ENCODE measurements around the gene TENM4.

DNA sequence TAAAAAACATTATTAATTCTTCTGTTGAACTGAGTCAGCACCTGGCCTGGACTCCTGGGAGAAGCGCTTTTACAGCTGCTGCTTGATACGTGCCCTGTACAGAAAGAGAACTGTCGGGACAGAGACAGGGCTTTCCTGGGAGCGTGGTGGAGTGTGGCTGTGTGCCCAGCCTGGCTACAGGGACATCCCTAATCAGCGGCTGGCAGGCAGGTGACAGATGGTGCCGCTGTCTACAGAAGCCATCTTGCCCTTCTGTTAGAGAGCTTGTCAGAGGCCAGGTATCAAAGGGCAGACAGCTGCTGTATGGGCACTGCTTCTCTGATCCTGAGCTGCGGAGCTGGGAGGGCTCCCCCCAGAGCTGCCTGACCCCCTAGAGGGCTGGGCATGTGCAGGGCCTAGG lies 361.8 kb downstream of the TENM4 start:
- TF ChIP-seq SP1 (IDR thresholded peaks at IDR 0.05), result no peak
- no peak for TF ChIP-seq FOXM1 (IDR thresholded peaks at IDR 0.05; ENCODE audit: borderline replicate concordance)
- TF ChIP-seq ARNT (IDR thresholded peaks at IDR 0.05), result no peak
- no peak for TF ChIP-seq SUZ12 (IDR thresholded peaks at IDR 0.05)
- no peak for TF ChIP-seq NFRKB (IDR thresholded peaks at IDR 0.05)
- no peak for TF ChIP-seq CTBP1 (IDR thresholded peaks at IDR 0.05; ENCODE audit: borderline replicate concordance)
- TF ChIP-seq L3MBTL2 (conservative IDR thresholded peaks at IDR 0.05), result no peak
- no peak for TF ChIP-seq TARDBP (IDR thresholded peaks at IDR 0.05)
- no peak for TF ChIP-seq ZNF384 (IDR thresholded peaks at IDR 0.05)
- TF ChIP-seq LEF1 (IDR thresholded peaks at IDR 0.05; ENCODE audit: borderline replicate concordance), result no peak

Data from HEK293T (cell line).